ENCODE data around the gene NBEA. TPM values are rescaled to one million over a fixed set of nuclear protein-coding genes. Genes with fewer than 3 reads are reported as not detected.

The NBEA gene
- total and polyA plus RNA-seq, 2 experiments from 2014 or later: 9.1 to 29.1 TPM

DNA sequence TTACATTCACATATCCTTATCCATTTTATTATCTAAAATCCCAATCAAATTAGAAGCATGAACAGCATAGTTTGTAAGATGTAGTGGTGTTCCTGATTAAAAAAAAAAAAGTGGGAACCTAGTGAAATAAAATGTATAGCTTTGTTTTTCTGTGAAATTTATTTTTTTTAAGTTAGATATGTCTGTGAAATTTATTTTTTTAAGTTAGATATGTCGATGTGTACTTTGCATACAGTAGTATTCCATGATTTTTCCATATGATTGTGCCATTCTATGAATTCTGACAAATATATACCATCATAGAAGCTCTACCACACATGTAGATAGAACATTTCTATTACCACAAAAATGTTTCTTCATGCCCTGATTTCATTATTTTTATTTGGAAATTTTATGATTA lies 540.5 kb downstream of the NBEA start:
- Mint-ChIP-seq H3K4me1 (peaks cover 19% of the 10 kb centered on the region), H3K27ac (no peak overlapping the region), H3K9me3 (no peaks in the 10 kb centered on the region), H3K27me3 (ENCODE audit: insufficient read depth, low read depth, poor library complexity) (peaks cover 19% of the 10 kb centered on the region), H3K4me3 (no peak overlapping the region), H3K36me3 (ENCODE audit: low read depth) (no peaks in the 10 kb centered on the region)
- Histone ChIP-seq H3K27ac (ENCODE audit: low read depth) (no peak overlapping the region), H4K20me1 (replicated peaks; ENCODE audit: insufficient read depth) (peaks cover 6% of the 10 kb centered on the region; the same call in 1 of the 2 replicates), H3K27me3 (ENCODE audit: insufficient read depth) (peaks cover 31% of the 10 kb centered on the region), H3K4me3 (no peak overlapping the region), H3F3A (replicated peaks; ENCODE audit: low read depth) (no peaks in the 10 kb centered on the region), H3K4me1 (ENCODE audit: insufficient read depth) (peaks cover 21% of the 10 kb centered on the region), H3K4me2 (no peak overlapping the region), H3K79me2 (replicated peaks; ENCODE audit: insufficient read depth) (no peaks in the 10 kb centered on the region), H3K36me3 (ENCODE audit: insufficient read depth) (no peaks in the 10 kb centered on the region), H3K9me2 (ENCODE audit: insufficient read depth) (no peaks in the 10 kb centered on the region), H2AFZ (no peak overlapping the region)
- TF ChIP-seq EZH2phosphoT487 (IDR thresholded peaks at IDR 0.05; ENCODE audit: unreplicated experiment) (no peak), ZNF114 (CRISPR knock-in tag; IDR thresholded peaks at IDR 0.05) (no peak), NANOG (IDR thresholded peaks at IDR 0.05; ENCODE audit: borderline replicate concordance) (no peak), CREB1 (CRISPR knock-in tag; IDR thresholded peaks at IDR 0.05; ENCODE audit: low read depth) (no peak), STAT1 (IDR thresholded peaks at IDR 0.05; ENCODE audit: unreplicated experiment) (no peak), EZH2 (IDR thresholded peaks at IDR 0.05; ENCODE audit: low read depth, unreplicated experiment) (no peak), JUNB (IDR thresholded peaks at IDR 0.05; ENCODE audit: unreplicated experiment) (no peak), ZNF331 (CRISPR knock-in tag; IDR thresholded peaks at IDR 0.05; ENCODE audit: low read depth) (no peak), POLR2AphosphoS5 (IDR thresholded peaks at IDR 0.05; ENCODE audit: low read depth) (no peak)
- TF ChIP-seq, protein P1, sequence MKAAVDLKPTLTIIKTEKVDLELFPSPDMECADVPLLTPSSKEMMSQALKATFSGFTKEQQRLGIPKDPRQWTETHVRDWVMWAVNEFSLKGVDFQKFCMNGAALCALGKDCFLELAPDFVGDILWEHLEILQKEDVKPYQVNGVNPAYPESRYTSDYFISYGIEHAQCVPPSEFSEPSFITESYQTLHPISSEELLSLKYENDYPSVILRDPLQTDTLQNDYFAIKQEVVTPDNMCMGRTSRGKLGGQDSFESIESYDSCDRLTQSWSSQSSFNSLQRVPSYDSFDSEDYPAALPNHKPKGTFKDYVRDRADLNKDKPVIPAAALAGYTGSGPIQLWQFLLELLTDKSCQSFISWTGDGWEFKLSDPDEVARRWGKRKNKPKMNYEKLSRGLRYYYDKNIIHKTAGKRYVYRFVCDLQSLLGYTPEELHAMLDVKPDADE (IDR thresholded peaks at IDR 0.05): no peak
- TF ChIP-seq, protein P2, sequence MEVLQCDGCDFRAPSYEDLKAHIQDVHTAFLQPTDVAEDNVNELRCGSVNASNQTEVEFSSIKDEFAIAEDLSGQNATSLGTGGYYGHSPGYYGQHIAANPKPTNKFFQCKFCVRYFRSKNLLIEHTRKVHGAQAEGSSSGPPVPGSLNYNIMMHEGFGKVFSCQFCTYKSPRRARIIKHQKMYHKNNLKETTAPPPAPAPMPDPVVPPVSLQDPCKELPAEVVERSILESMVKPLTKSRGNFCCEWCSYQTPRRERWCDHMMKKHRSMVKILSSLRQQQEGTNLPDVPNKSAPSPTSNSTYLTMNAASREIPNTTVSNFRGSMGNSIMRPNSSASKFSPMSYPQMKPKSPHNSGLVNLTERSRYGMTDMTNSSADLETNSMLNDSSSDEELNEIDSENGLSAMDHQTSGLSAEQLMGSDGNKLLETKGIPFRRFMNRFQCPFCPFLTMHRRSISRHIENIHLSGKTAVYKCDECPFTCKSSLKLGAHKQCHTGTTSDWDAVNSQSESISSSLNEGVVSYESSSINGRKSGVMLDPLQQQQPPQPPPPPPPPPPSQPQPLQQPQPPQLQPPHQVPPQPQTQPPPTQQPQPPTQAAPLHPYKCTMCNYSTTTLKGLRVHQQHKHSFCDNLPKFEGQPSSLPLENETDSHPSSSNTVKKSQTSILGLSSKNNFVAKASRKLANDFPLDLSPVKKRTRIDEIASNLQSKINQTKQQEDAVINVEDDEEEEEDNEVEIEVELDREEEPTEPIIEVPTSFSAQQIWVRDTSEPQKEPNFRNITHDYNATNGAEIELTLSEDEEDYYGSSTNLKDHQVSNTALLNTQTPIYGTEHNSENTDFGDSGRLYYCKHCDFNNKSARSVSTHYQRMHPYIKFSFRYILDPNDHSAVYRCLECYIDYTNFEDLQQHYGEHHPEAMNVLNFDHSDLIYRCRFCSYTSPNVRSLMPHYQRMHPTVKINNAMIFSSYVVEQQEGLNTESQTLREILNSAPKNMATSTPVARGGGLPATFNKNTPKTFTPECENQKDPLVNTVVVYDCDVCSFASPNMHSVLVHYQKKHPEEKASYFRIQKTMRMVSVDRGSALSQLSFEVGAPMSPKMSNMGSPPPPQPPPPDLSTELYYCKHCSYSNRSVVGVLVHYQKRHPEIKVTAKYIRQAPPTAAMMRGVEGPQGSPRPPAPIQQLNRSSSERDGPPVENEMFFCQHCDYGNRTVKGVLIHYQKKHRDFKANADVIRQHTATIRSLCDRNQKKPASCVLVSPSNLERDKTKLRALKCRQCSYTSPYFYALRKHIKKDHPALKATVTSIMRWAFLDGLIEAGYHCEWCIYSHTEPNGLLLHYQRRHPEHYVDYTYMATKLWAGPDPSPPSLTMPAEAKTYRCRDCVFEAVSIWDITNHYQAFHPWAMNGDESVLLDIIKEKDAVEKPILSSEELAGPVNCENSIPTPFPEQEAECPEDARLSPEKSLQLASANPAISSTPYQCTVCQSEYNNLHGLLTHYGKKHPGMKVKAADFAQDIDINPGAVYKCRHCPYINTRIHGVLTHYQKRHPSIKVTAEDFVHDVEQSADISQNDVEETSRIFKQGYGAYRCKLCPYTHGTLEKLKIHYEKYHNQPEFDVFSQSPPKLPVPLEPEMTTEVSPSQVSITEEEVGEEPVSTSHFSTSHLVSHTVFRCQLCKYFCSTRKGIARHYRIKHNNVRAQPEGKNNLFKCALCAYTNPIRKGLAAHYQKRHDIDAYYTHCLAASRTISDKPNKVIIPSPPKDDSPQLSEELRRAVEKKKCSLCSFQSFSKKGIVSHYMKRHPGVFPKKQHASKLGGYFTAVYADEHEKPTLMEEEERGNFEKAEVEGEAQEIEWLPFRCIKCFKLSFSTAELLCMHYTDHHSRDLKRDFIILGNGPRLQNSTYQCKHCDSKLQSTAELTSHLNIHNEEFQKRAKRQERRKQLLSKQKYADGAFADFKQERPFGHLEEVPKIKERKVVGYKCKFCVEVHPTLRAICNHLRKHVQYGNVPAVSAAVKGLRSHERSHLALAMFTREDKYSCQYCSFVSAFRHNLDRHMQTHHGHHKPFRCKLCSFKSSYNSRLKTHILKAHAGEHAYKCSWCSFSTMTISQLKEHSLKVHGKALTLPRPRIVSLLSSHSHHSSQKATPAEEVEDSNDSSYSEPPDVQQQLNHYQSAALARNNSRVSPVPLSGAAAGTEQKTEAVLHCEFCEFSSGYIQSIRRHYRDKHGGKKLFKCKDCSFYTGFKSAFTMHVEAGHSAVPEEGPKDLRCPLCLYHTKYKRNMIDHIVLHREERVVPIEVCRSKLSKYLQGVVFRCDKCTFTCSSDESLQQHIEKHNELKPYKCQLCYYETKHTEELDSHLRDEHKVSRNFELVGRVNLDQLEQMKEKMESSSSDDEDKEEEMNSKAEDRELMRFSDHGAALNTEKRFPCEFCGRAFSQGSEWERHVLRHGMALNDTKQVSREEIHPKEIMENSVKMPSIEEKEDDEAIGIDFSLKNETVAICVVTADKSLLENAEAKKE (CRISPR knock-in tag; IDR thresholded peaks at IDR 0.05): no peak
- TF ChIP-seq, protein P3, sequence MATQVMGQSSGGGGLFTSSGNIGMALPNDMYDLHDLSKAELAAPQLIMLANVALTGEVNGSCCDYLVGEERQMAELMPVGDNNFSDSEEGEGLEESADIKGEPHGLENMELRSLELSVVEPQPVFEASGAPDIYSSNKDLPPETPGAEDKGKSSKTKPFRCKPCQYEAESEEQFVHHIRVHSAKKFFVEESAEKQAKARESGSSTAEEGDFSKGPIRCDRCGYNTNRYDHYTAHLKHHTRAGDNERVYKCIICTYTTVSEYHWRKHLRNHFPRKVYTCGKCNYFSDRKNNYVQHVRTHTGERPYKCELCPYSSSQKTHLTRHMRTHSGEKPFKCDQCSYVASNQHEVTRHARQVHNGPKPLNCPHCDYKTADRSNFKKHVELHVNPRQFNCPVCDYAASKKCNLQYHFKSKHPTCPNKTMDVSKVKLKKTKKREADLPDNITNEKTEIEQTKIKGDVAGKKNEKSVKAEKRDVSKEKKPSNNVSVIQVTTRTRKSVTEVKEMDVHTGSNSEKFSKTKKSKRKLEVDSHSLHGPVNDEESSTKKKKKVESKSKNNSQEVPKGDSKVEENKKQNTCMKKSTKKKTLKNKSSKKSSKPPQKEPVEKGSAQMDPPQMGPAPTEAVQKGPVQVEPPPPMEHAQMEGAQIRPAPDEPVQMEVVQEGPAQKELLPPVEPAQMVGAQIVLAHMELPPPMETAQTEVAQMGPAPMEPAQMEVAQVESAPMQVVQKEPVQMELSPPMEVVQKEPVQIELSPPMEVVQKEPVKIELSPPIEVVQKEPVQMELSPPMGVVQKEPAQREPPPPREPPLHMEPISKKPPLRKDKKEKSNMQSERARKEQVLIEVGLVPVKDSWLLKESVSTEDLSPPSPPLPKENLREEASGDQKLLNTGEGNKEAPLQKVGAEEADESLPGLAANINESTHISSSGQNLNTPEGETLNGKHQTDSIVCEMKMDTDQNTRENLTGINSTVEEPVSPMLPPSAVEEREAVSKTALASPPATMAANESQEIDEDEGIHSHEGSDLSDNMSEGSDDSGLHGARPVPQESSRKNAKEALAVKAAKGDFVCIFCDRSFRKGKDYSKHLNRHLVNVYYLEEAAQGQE (IDR thresholded peaks at IDR 0.05; ENCODE audit: unreplicated experiment): no peak
- TF ChIP-seq, protein P4, sequence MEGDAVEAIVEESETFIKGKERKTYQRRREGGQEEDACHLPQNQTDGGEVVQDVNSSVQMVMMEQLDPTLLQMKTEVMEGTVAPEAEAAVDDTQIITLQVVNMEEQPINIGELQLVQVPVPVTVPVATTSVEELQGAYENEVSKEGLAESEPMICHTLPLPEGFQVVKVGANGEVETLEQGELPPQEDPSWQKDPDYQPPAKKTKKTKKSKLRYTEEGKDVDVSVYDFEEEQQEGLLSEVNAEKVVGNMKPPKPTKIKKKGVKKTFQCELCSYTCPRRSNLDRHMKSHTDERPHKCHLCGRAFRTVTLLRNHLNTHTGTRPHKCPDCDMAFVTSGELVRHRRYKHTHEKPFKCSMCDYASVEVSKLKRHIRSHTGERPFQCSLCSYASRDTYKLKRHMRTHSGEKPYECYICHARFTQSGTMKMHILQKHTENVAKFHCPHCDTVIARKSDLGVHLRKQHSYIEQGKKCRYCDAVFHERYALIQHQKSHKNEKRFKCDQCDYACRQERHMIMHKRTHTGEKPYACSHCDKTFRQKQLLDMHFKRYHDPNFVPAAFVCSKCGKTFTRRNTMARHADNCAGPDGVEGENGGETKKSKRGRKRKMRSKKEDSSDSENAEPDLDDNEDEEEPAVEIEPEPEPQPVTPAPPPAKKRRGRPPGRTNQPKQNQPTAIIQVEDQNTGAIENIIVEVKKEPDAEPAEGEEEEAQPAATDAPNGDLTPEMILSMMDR (conservative IDR thresholded peaks at IDR 0.05; ENCODE audit: low read depth in 2 of 2): no peak
- DNase-seq (ENCODE audit: low spot score) (no peak), ATAC-seq (no peak)

Data from GM23338 (cell line).